22Rv1 (cell line): ENCODE data around the gene VEPH1.

ENCODE experiments used
- ZFX ChIP-seq: fragments of 450-650 bp; IDR thresholded peaks from 2 replicates; pipeline ENCODE4 v1.6.1; 2017; ENCODE audit warnings: antibody characterized with exemption, borderline replicate concordance
- TF ChIP-seq, protein P1 (sequence below): fragments of 450-650 bp; IDR thresholded peaks from 2 replicates; pipeline ENCODE4 v1.5.1; 2017; ENCODE audit warnings: mild to moderate bottlenecking

DNA sequence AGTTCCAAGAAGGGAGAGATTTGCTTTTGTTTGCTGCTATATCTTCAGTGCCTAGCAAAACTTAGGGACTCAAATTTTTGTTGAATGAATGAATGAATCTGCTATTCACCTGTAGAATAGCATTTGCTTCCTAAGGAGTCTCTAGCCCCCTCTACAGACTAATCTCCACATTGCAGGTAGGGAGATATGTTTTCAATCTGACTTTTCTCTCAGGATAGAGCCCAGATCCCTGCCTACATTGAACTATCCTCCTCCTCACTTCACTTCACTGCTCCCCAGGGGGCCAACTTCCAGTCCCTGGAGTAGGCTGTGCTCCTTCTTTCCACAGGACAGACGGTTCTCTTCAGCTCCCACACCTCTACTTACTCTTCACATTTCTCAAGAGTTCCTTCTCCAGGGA is 148.5 kb downstream of the VEPH1 start:
- TF ChIP-seq, protein P1, sequence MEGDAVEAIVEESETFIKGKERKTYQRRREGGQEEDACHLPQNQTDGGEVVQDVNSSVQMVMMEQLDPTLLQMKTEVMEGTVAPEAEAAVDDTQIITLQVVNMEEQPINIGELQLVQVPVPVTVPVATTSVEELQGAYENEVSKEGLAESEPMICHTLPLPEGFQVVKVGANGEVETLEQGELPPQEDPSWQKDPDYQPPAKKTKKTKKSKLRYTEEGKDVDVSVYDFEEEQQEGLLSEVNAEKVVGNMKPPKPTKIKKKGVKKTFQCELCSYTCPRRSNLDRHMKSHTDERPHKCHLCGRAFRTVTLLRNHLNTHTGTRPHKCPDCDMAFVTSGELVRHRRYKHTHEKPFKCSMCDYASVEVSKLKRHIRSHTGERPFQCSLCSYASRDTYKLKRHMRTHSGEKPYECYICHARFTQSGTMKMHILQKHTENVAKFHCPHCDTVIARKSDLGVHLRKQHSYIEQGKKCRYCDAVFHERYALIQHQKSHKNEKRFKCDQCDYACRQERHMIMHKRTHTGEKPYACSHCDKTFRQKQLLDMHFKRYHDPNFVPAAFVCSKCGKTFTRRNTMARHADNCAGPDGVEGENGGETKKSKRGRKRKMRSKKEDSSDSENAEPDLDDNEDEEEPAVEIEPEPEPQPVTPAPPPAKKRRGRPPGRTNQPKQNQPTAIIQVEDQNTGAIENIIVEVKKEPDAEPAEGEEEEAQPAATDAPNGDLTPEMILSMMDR, result peak; percentile 62
- no peak for TF ChIP-seq ZFX
